Transverse colon (tissue), 4 donors: ENCODE measurements around the gene UNK. TPM values are rescaled to one million over a fixed set of nuclear protein-coding genes. Genes with fewer than 3 reads are reported as not detected.

Source experiments
- DNase-seq: peaks from one replicate; pipeline ENCODE4 v3.0.0-alpha.2; 2019
- H3K27ac ChIP-seq, 4 donors: fragments of 200-600 bp; sonication (generic); 2 replicates each; pipeline ENCODE4 v1.5.1; 2016 to 2018; ENCODE audit warnings: inconsistent platforms in 4 of 4
- H3K27me3 ChIP-seq: fragments of 200-600 bp; sonication (generic); 2 replicates; pipeline ENCODE4 v1.5.1; 2017; ENCODE audit warnings: inconsistent platforms
- H3K36me3 ChIP-seq, 4 donors: fragments of 200-600 bp; sonication (generic); 2 replicates each; pipeline ENCODE4 v1.5.1; 2017 to 2019; ENCODE audit warnings: inconsistent platforms in 4 of 4
- H3K4me1 ChIP-seq, 4 donors: fragments of 200-600 bp; sonication (generic); 2 replicates each; pipeline ENCODE4 v1.5.1; 2017 to 2020; ENCODE audit warnings: inconsistent platforms in 4 of 4
- H3K4me3 ChIP-seq, 4 donors: fragments of 200-600 bp; sonication (generic); 1 replicate in 1 of 4; 2 replicates in 3 of 4; pipeline versions ENCODE4 v1.5.1 to v1.6.1; 2017 to 2019; ENCODE audit warnings: inconsistent platforms in 4 of 4
- H3K9me3 ChIP-seq, 2 donors: fragments of 200-600 bp; sonication (generic); 2 replicates each; pipeline ENCODE4 v1.5.1; 2017 to 2019; ENCODE audit warnings: inconsistent platforms in 2 of 2
- CTCF ChIP-seq, 5 experiments: fragments of 200-600 bp in 3 of 5; fragments of 450-650 bp in 2 of 5; sonication (generic) in 3 of 5; IDR thresholded peaks; 1 replicate in 2 of 5; 2 replicates in 3 of 5; pipeline ENCODE4 v1.5.1; 2016 to 2017; ENCODE audit warnings: antibody characterized with exemption in 5 of 5, inconsistent platforms in 3 of 5, mild to moderate bottlenecking in 2 of 5, moderate library complexity in 1 of 5
- EP300 ChIP-seq: sonication (generic); formaldehyde crosslinking; IDR thresholded peaks from one replicate; pipeline ENCODE4 v1.6.1; 2017; ENCODE audit warnings: antibody characterized with exemption, low read depth
- POLR2A ChIP-seq: fragments of 450-650 bp; IDR thresholded peaks from one replicate; pipeline ENCODE4 v1.6.1; 2016; ENCODE audit warnings: antibody characterized with exemption, mild to moderate bottlenecking, moderate library complexity
- POLR2AphosphoS5 ChIP-seq, 3 donors: sonication (generic); formaldehyde crosslinking; IDR thresholded peaks; one replicate each; pipeline ENCODE4 v1.6.1; 2016; ENCODE audit warnings: antibody characterized with exemption in 3 of 3
- WGBS, 2 donors: methylation state at CpG; one replicate each; pipeline ENCODE4 v1.1.5; 2018; ENCODE audit warnings: low coverage in 1 of 2; 5-methylcytosine and 5-hydroxymethylcytosine counted together
- in situ Hi-C, 4 donors: fragments of 200-750 bp; cut with MboI; loops; one replicate each; pipeline versions ENCODE4 v1.15.0 to v1.15.1; 2017; ENCODE audit warnings: low sequenced_read_pairs in 3 of 4, low pct_ligation_motif_present in 1 of 4, low pct_unique_long_range_greater_than_20kb in 1 of 4
- intact Hi-C: fragments of 100-400 bp; cut with DNase I; formaldehyde crosslinking; loops from one replicate; pipeline ENCODE4 v1.15.1; 2023; ENCODE audit warnings: low total_unique reads
- total RNA-seq, 4 donors: library from RNA; depleted of rRNA; stranded (reverse); fragments of >200 nt; gene quantifications; one replicate each; pipeline ENCODE4 v1.1.0, GENCODE V29; 2016

UNK gene
- total RNA-seq, 4 donors from 2014 or later = 24.0 to 99.1 (median 63.1) TPM

- in situ Hi-C loops = loop anchor here in 1 of 4 donors (25.0 kb wide), 1 partner anchor 112 kb away; the partner anchor contains the start of genes TRIM47 and TRIM65
- WGBS, 2 donors = 44 to 74% methylated on average over 3 to 6 of the region's 6 CpGs
- DNase-seq = peak; percentile 13
- H3K27me3 ChIP-seq = no peaks in the 10 kb centered on the region
- H3K4me1 ChIP-seq = peaks cover 10 to 45% (median 30%) of the 10 kb centered on the region in 4 donors
- intact Hi-C loops = no loop called here
- H3K9me3 ChIP-seq = no peaks in the 10 kb centered on the region
- H3K27ac ChIP-seq = peak overlapping the region in 2 of 4 donors; percentile 99
- TF ChIP-seq POLR2A = peak; percentile 41
- TF ChIP-seq EP300 = no peak
- peak in 2 of 3 donors; percentile 41 to 63 for TF ChIP-seq POLR2AphosphoS5 (IDR thresholded peaks at IDR 0.05)
- no peak for TF ChIP-seq CTCF (IDR thresholded peaks at IDR 0.05)
- H3K36me3 ChIP-seq = peaks cover 0 to 19% (median 5%) of the 10 kb centered on the region in 4 donors
- H3K4me3 ChIP-seq = no peak overlapping the region
These were observed 9.5 kb upstream of the UNK start for GRCh38 chr17:75774991-75775668.

GRCh38 chr17:75776386-75777295 lies 8.0 kb upstream of the UNK start:
- in situ Hi-C loops (no loop called here), intact Hi-C loops (no loop called here)
- peaks cover 8 to 37% (median 27%) of the 10 kb centered on the region in 4 donors for H3K4me1 ChIP-seq
- no peaks in the 10 kb centered on the region for H3K27me3 ChIP-seq
- H3K9me3 ChIP-seq = no peaks in the 10 kb centered on the region
- WGBS, 2 donors = 46 to 53% methylated on average over 7 to 15 of the region's 15 CpGs
- H3K36me3 ChIP-seq = peaks cover 0 to 19% (median 5%) of the 10 kb centered on the region in 4 donors
- TF ChIP-seq CTCF (IDR thresholded peaks at IDR 0.05) (no peak), EP300 (no peak), POLR2AphosphoS5 (IDR thresholded peaks at IDR 0.05) (peak in 2 of 3 donors; percentile 64 to 73), POLR2A (peak; percentile 5)
- H3K27ac ChIP-seq = peak overlapping the region; percentile 98 to 100 (median 99)
- H3K4me3 ChIP-seq = peak overlapping the region in 2 of 4 donors; percentile 78 to 87
- no peak for DNase-seq

- Histone ChIP-seq H3K27me3 (no peaks in the 10 kb centered on the region), H3K9me3 (no peaks in the 10 kb centered on the region), H3K27ac (peak overlapping the region; percentile 98 to 100 (median 99)), H3K36me3 (peaks cover 0 to 19% (median 5%) of the 10 kb centered on the region in 4 donors), H3K4me1 (peaks cover 7 to 34% (median 24%) of the 10 kb centered on the region in 4 donors), H3K4me3 (peak overlapping the region in 3 of 4 donors; percentile 78 to 97 (median 87))
- TF ChIP-seq EP300 = no peak
- no peak for TF ChIP-seq POLR2A
- no peak for TF ChIP-seq POLR2AphosphoS5 (IDR thresholded peaks at IDR 0.05)
- TF ChIP-seq CTCF (IDR thresholded peaks at IDR 0.05) = no peak
- 11 to 20% methylated on average over 1 to 2 of the region's 2 CpGs for WGBS, 2 donors
- intact Hi-C loops = no loop called here
- no peak for DNase-seq
- in situ Hi-C loops = no loop called here
These were observed 7.2 kb upstream of the UNK start for GRCh38 chr17:75777296-75777922.
